Panc1 (cell line): ENCODE measurements around the gene SRPX2. TPM values are rescaled to one million over a fixed set of nuclear protein-coding genes. Genes with fewer than 3 reads are reported as not detected.

Source experiments
- ATAC-seq: fragments of 200-7000 bp; cut with Tn5 transposase; 2 replicates; pipeline ENCODE4 v1.9.1; 2020; ENCODE audit warnings: mild to moderate bottlenecking, moderate library complexity
- BruUV-seq: library from RNA; stranded (reverse); fragments of 400-500 nt; replicated peaks from 2 replicates; lab custom pipeline; 2021; lab: Mats Ljungman, UMichigan
- CTCF ChIA-PET: fragments of 300-600 bp; sonication (Branson Sonifier 250); formaldehyde crosslinking; loops from one replicate; lab custom pipeline; 2022; ENCODE audit warnings: antibody characterized with exemption; lab: Charles Lee
- POLR2A ChIA-PET: fragments of 300-600 bp; sonication (Branson Sonifier 250); formaldehyde crosslinking; loops from one replicate; lab custom pipeline; 2022; ENCODE audit warnings: antibody characterized with exemption; lab: Charles Lee
- DNase-seq: peaks from one replicate; pipeline ENCODE4 v3.0.0-alpha.2; 2010; ENCODE audit warnings: low read depth, low spot score
- H3K27ac ChIP-seq: 2 replicates; pipeline ENCODE4 v1.5.1; 2011; ENCODE audit warnings: mild to moderate bottlenecking, low read length, inconsistent platforms
- H3K27me3 ChIP-seq: fragments of 200-500 bp; sonication (Bioruptor generic); 2 replicates; pipeline ENCODE4 v1.6.0; 2014; ENCODE audit warnings: low read length, inconsistent platforms; ENCODE audit not compliant: control insufficient read depth, insufficient read depth
- H3K36me3 ChIP-seq: fragments of 200-500 bp; sonication (Bioruptor generic); 2 replicates; pipeline ENCODE4 v1.5.1; 2014; ENCODE audit warnings: inconsistent platforms, mild to moderate bottlenecking, low read length, moderate library complexity; ENCODE audit not compliant: control insufficient read depth, insufficient read depth
- H3K4me1 ChIP-seq: 2 replicates; pipeline ENCODE4 v1.5.1; 2011; ENCODE audit warnings: inconsistent platforms, mild to moderate bottlenecking, low read length, moderate library complexity; ENCODE audit not compliant: control insufficient read depth, insufficient read depth
- H3K4me3 ChIP-seq, 2 experiments: 2 replicates each; pipeline ENCODE4 v1.5.1; 2011 to 2012; ENCODE audit warnings: low read depth in 2 of 2, low read length in 2 of 2, mild to moderate bottlenecking in 2 of 2, inconsistent platforms in 1 of 2, moderate library complexity in 1 of 2
- H3K9me3 ChIP-seq: fragments of 200-500 bp; sonication (Bioruptor generic); 2 replicates; pipeline ENCODE4 v1.5.1; 2014; ENCODE audit warnings: low read depth, mild to moderate bottlenecking, inconsistent platforms, low read length, moderate library complexity; ENCODE audit not compliant: control insufficient read depth, insufficient read depth
- CTCF ChIP-seq: fragments of 450-650 bp; IDR thresholded peaks from 2 replicates; pipeline ENCODE4 v1.5.1; 2017; ENCODE audit warnings: mild to moderate bottlenecking
- POLR2AphosphoS5 ChIP-seq: IDR thresholded peaks from 2 replicates; pipeline ENCODE4 v1.6.1; 2012; ENCODE audit warnings: mild to moderate bottlenecking, low read depth, low read length, moderate library complexity
- REST ChIP-seq, 2 experiments: IDR thresholded peaks; 2 replicates each; pipeline ENCODE4 v1.6.1; 2011 to 2012; ENCODE audit warnings: low read depth in 2 of 2, control low read depth in 1 of 2, low read length in 1 of 2, mild to moderate bottlenecking in 1 of 2, moderate library complexity in 1 of 2; ENCODE audit not compliant: insufficient read depth in 1 of 2
- SIN3A ChIP-seq: IDR thresholded peaks from 2 replicates; pipeline ENCODE4 v1.6.1; 2012; ENCODE audit warnings: low read depth, mild to moderate bottlenecking, low read length, moderate library complexity, borderline replicate concordance; ENCODE audit not compliant: insufficient read depth
- TCF7L2 ChIP-seq: IDR thresholded peaks from 2 replicates; pipeline ENCODE4 v1.6.1; 2011; ENCODE audit warnings: mild to moderate bottlenecking, low read depth, low read length, inconsistent platforms
- in situ Hi-C: cut with HindIII; loops from 2 replicates; pipeline ENCODE4 v1.10.0; 2016; ENCODE audit warnings: low sequenced_read_pairs, low pct_unique_long_range_greater_than_20kb
- intact Hi-C: fragments of 100-400 bp; cut with micrococcal nuclease; formaldehyde crosslinking; loops from one replicate; pipeline ENCODE4 v1.10.0; 2022; ENCODE audit not compliant: unreplicated experiment
- total RNA-seq: library from RNA; stranded (reverse); gene quantifications from one replicate; pipeline ENCODE4 v1.2.1, GENCODE V29; 2021; ENCODE audit not compliant: unreplicated experiment

Gene SRPX2
- total RNA-seq, 1 experiment from 2014 or later: 1.2 TPM

- intact Hi-C loops (no loop called here), in situ Hi-C loops (no loop called here)
- ATAC-seq (no peak), DNase-seq (no peak)
- TF ChIP-seq TCF7L2: no peak
- Histone ChIP-seq H3K9me3 (no peaks in the 10 kb centered on the region), H3K27me3 (no peaks in the 10 kb centered on the region), H3K36me3 (no peaks in the 10 kb centered on the region), H3K4me3 (no peak overlapping the region), H3K4me1 (no peaks in the 10 kb centered on the region), H3K27ac (no peak overlapping the region)
- BruUV-seq: no TSS peak
- ChIA-PET CTCF (interaction anchor here (0.5 kb wide), 1 partner anchor 136 kb away, joined by 3 read pairs; no protein-coding TSS in a partner anchor), POLR2A (no interaction called here)
These were observed 1.7 kb upstream of the SRPX2 start for GRCh38 chrX:100642290-100642689.

- in situ Hi-C loops (no loop called here), intact Hi-C loops (no loop called here)
- Histone ChIP-seq H3K9me3 (no peaks in the 10 kb centered on the region), H3K4me3 (no peak overlapping the region), H3K27ac (no peak overlapping the region), H3K27me3 (no peaks in the 10 kb centered on the region), H3K4me1 (no peaks in the 10 kb centered on the region), H3K36me3 (no peaks in the 10 kb centered on the region)
- ATAC-seq (no peak), DNase-seq (no peak)
- POLR2A ChIA-PET: no interaction called here
- no TSS peak for BruUV-seq
- CTCF ChIA-PET: interaction anchor here (0.9 kb wide), 1 partner anchor 125 kb away, joined by 4 read pairs; no protein-coding TSS in a partner anchor
- no peak for TF ChIP-seq POLR2AphosphoS5
- no peak for TF ChIP-seq CTCF
- TF ChIP-seq SIN3A: no peak
- no peak for TF ChIP-seq TCF7L2
- TF ChIP-seq REST (IDR thresholded peaks at IDR 0.05; ENCODE audit: insufficient read depth in 1 of 2, low read depth in 2 of 2, low read length in 1 of 2): no peak
These were observed 787 bp upstream of the SRPX2 start for GRCh38 chrX:100643212-100643611.

- no TSS peak for BruUV-seq
- Histone ChIP-seq H3K4me3 (no peak overlapping the region), H3K4me1 (no peaks in the 10 kb centered on the region), H3K36me3 (no peaks in the 10 kb centered on the region), H3K27ac (no peak overlapping the region), H3K9me3 (no peaks in the 10 kb centered on the region), H3K27me3 (no peaks in the 10 kb centered on the region)
- CTCF ChIA-PET: no interaction called here
- TF ChIP-seq POLR2AphosphoS5 (no peak), TCF7L2 (no peak), REST (IDR thresholded peaks at IDR 0.05; ENCODE audit: insufficient read depth in 1 of 2, low read depth in 2 of 2, low read length in 1 of 2) (no peak), CTCF (no peak), SIN3A (no peak)
- in situ Hi-C loops: no loop called here
- intact Hi-C loops: no loop called here
- POLR2A ChIA-PET: no interaction called here
- DNase-seq (no peak), ATAC-seq (no peak)
These were observed 1.1 kb downstream of the SRPX2 start for GRCh38 chrX:100645106-100645505.
